Measurements from ENCODE around the gene NRF1. TPM values are rescaled to one million over a fixed set of nuclear protein-coding genes. Genes with fewer than 3 reads are reported as not detected.

NRF1 gene
- total RNA-seq, 1 experiment from 2014 or later: 19.3 TPM

- H3K9me3 ChIP-seq (ENCODE audit: control insufficient read depth, low read depth, low read length): no peaks in the 10 kb centered on the region
- peaks cover 17% of the 10 kb centered on the region for H3K79me1 ChIP-seq (ENCODE audit: insufficient read depth, low read depth, low read length, poor library complexity, severe bottlenecking)
- no peak overlapping the region for H2BK20ac ChIP-seq (ENCODE audit: low read depth, low read length, poor library complexity, severe bottlenecking)
- H3K4me1 ChIP-seq (ENCODE audit: insufficient read depth, low read length): no peaks in the 10 kb centered on the region; the same call in 1 of the 2 replicates
- H3K9ac ChIP-seq (ENCODE audit: extremely low read depth, insufficient read length, low read length): no peak overlapping the region
- H2AK5ac ChIP-seq (ENCODE audit: insufficient read length, low read length): no peak overlapping the region
- H4K91ac ChIP-seq (ENCODE audit: insufficient read length, low read depth, low read length): no peak overlapping the region
- no peak overlapping the region for H3K56ac ChIP-seq (ENCODE audit: insufficient read length, low read depth, low read length)
- H2BK12ac ChIP-seq (ENCODE audit: insufficient read length, low read depth, low read length): no peak overlapping the region
- peaks cover 0 to 2% (median 0%) of the 10 kb centered on the region in 3 experiments; a peak in 1 of 7 replicates for H3K36me3 Mint-ChIP-seq (ENCODE audit: insufficient read depth in 1 of 3, low read depth in 3 of 3)
- no peak overlapping the region for H4K5ac ChIP-seq (ENCODE audit: insufficient read length, low read depth, low read length)
- TF ChIP-seq, protein P1, sequence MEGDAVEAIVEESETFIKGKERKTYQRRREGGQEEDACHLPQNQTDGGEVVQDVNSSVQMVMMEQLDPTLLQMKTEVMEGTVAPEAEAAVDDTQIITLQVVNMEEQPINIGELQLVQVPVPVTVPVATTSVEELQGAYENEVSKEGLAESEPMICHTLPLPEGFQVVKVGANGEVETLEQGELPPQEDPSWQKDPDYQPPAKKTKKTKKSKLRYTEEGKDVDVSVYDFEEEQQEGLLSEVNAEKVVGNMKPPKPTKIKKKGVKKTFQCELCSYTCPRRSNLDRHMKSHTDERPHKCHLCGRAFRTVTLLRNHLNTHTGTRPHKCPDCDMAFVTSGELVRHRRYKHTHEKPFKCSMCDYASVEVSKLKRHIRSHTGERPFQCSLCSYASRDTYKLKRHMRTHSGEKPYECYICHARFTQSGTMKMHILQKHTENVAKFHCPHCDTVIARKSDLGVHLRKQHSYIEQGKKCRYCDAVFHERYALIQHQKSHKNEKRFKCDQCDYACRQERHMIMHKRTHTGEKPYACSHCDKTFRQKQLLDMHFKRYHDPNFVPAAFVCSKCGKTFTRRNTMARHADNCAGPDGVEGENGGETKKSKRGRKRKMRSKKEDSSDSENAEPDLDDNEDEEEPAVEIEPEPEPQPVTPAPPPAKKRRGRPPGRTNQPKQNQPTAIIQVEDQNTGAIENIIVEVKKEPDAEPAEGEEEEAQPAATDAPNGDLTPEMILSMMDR (conservative IDR thresholded peaks at IDR 0.05): no peak
- H3K18ac ChIP-seq (ENCODE audit: insufficient read length, low read depth, low read length): no peak overlapping the region
- no peak overlapping the region for H3K14ac ChIP-seq (ENCODE audit: insufficient read depth, low read length)
- peaks cover 15% of the 10 kb centered on the region for H3K27me3 Mint-ChIP-seq (ENCODE audit: low read depth)
- H3K27me3 ChIP-seq (ENCODE audit: insufficient read depth, low read length): no peaks in the 10 kb centered on the region
- DNase-seq: no peak
- no peaks in the 10 kb centered on the region for H3K23me2 ChIP-seq (ENCODE audit: insufficient read length, low read depth, low read length, poor library complexity, severe bottlenecking)
- H3K4me3 Mint-ChIP-seq: no peak overlapping the region
- H2BK120ac ChIP-seq (ENCODE audit: low read depth, low read length, poor library complexity, severe bottlenecking): no peak overlapping the region
- H3K23ac ChIP-seq (ENCODE audit: insufficient read length, low read depth, low read length): no peak overlapping the region
- no CpG with 5 or more reads among the region's 3 CpGs for WGBS (ENCODE audit: extremely low coverage, insufficient read length, low lambda C conversion rate)
- no peak overlapping the region for H2BK5ac ChIP-seq (ENCODE audit: insufficient read length, low read length)
- no peaks in the 10 kb centered on the region for H4K20me1 ChIP-seq (ENCODE audit: control insufficient read depth, insufficient read depth, insufficient read length)
- H3K79me2 ChIP-seq (ENCODE audit: insufficient read depth, low read length): peaks cover 8% of the 10 kb centered on the region; the same call in 1 of the 2 replicates
- no peak overlapping the region for H3T11ph ChIP-seq (ENCODE audit: low read length)
- H3K4me2 ChIP-seq (ENCODE audit: insufficient read depth, insufficient read length, low read length): no peak overlapping the region
- no peaks in the 10 kb centered on the region for H3K9me3 Mint-ChIP-seq
- no peak overlapping the region for H2AFZ ChIP-seq (ENCODE audit: low read length)
- H4K8ac ChIP-seq (replicated peaks; ENCODE audit: insufficient read length, low read depth, low read length): no peak overlapping the region
- peaks cover 40% of the 10 kb centered on the region in 2 experiments for H3K4me1 Mint-ChIP-seq
- H3K27ac Mint-ChIP-seq: no peak overlapping the region
- no peak overlapping the region for H3K4ac ChIP-seq (ENCODE audit: low read depth, low read length)
- H2BK15ac ChIP-seq (ENCODE audit: low read depth, low read length): no peak overlapping the region
- no peak overlapping the region for H3K27ac ChIP-seq (ENCODE audit: insufficient read length, low read depth, low read length)
Measured at GRCh38 chr7:129626896-129627295, 15.4 kb downstream of the NRF1 start.
